K562 (cell line): Measurements from ENCODE around the gene TAF10. TPM values are rescaled to one million over a fixed set of nuclear protein-coding genes. Genes with fewer than 3 reads are reported as not detected.

Experiments
- ATAC-seq: fragments of 200-7000 bp; cut with Tn5 transposase; 3 replicates; pipeline ENCODE4 v1.9.1; 2020; ENCODE audit warnings: moderate library complexity
- BruUV-seq: library from RNA; stranded (reverse); fragments of 400-500 nt; replicated peaks from 2 replicates; lab custom pipeline; 2021; lab: Mats Ljungman, UMichigan
- CTCF ChIA-PET: fragments of 300-600 bp; formaldehyde crosslinking; extraction: SDS; loops from one replicate; lab custom pipeline; 2021; ENCODE audit warnings: low intra/inter-chr PET ratio; lab: Yijun Ruan, JAX
- POLR2A ChIA-PET: fragments of 300-600, 350-650 bp; sonication (Branson Sonifier 250); formaldehyde crosslinking; extraction: SDS; loops from one replicate; lab custom pipeline; 2021; ENCODE audit warnings: antibody characterized with exemption, inconsistent platforms; lab: Yijun Ruan, JAX
- DNase-seq, 4 experiments: peaks; one replicate each; pipeline versions ENCODE4 v3.0.0 to v3.0.0-alpha.2; 2011 to 2018; ENCODE audit warnings: low spot score in 3 of 4, mixed read lengths in 3 of 4; ENCODE audit errors: extremely low read depth in 1 of 4
- FAIRE-seq: peaks from 2 replicates; lab custom pipeline; 2011; peaks lifted over from hg19 to GRCh38; lab: Jason Lieb, UNC
- H2AFZ ChIP-seq: 2 replicates; pipeline ENCODE4 v1.6.0; 2011; ENCODE audit warnings: low read depth, low read length, control low read depth, inconsistent platforms
- H3K27ac ChIP-seq: fragments of 200-600 bp; 3 replicates; pipeline ENCODE4 v1.8.0; 2011; ENCODE audit warnings: low read depth, mild to moderate bottlenecking, control low read depth, inconsistent platforms, low read length, moderate library complexity, mixed read lengths; ENCODE audit errors: extremely low read depth
- H3K27me3 ChIP-seq, 2 experiments: fragments of 300-600 bp in 1 of 2; 2 replicates in 1 of 2; 3 replicates in 1 of 2; pipeline versions ENCODE4 v1.6.0 to v1.8.0; 2011; ENCODE audit warnings: inconsistent platforms in 2 of 2, low read length in 2 of 2, mild to moderate bottlenecking in 1 of 2, mixed read lengths in 1 of 2, moderate library complexity in 1 of 2; ENCODE audit not compliant: control insufficient read depth in 2 of 2, insufficient read depth in 2 of 2
- H3K36me3 ChIP-seq: fragments of 300-600 bp; 3 replicates; pipeline ENCODE4 v1.8.0; 2011; ENCODE audit warnings: mild to moderate bottlenecking, low read length, inconsistent platforms; ENCODE audit not compliant: control insufficient read depth, insufficient read depth
- H3K4me1 ChIP-seq, 2 experiments: fragments of 200-600 bp in 1 of 2; replicated peaks in 1 of 2; 2 replicates in 1 of 2; 3 replicates in 1 of 2; pipeline versions ENCODE4 v1.5.1 to v1.8.0; 2011; ENCODE audit warnings: inconsistent platforms in 2 of 2, low read length in 2 of 2, mild to moderate bottlenecking in 1 of 2, mixed read lengths in 1 of 2, moderate library complexity in 1 of 2; ENCODE audit not compliant: control insufficient read depth in 2 of 2, insufficient read depth in 2 of 2
- H3K4me2 ChIP-seq: 2 replicates; pipeline ENCODE4 v1.6.1; 2011; ENCODE audit warnings: low read length, control low read depth, inconsistent platforms, mixed read lengths; ENCODE audit not compliant: insufficient read depth
- H3K4me3 ChIP-seq: fragments of 200-600 bp; sonication (generic), shearing (Covaris generic); 2 replicates; pipeline ENCODE4 v1.5.1; 2016; ENCODE audit warnings: control low read depth, inconsistent platforms
- H3K79me2 ChIP-seq: fragments of 200-600 bp; 3 replicates; pipeline ENCODE4 v1.8.0; 2011; ENCODE audit warnings: low read length, inconsistent platforms; ENCODE audit not compliant: control insufficient read depth, insufficient read depth
- H3K9ac ChIP-seq, 2 experiments: 2 replicates each; pipeline versions ENCODE4 v1.6.0 to v1.6.1; 2011; ENCODE audit warnings: low read depth in 2 of 2, low read length in 2 of 2, control low read depth in 1 of 2, inconsistent platforms in 1 of 2, mild to moderate bottlenecking in 1 of 2, mixed read lengths in 1 of 2; ENCODE audit not compliant: insufficient read depth in 1 of 2
- H3K9me1 ChIP-seq: one replicate; pipeline ENCODE4 v1.6.0; 2011; ENCODE audit warnings: inconsistent platforms, mild to moderate bottlenecking, low read length, moderate library complexity; ENCODE audit not compliant: control insufficient read depth, insufficient read depth
- H3K9me3 ChIP-seq: replicated peaks from 2 replicates; pipeline ENCODE4 v1.5.1; 2011; ENCODE audit warnings: low read depth, low read length, inconsistent platforms; ENCODE audit not compliant: control insufficient read depth, insufficient read depth
- H4K20me1 ChIP-seq: replicated peaks from 2 replicates; pipeline ENCODE4 v1.6.1; 2011; ENCODE audit warnings: low read length, inconsistent platforms, mixed read lengths; ENCODE audit not compliant: control insufficient read depth, insufficient read depth
- ARID1B ChIP-seq: fragments of 450-650 bp; IDR thresholded peaks from 2 replicates; pipeline ENCODE4 v1.6.1; 2016; ENCODE audit warnings: antibody characterized with exemption, mild to moderate bottlenecking, inconsistent platforms
- BCL6 ChIP-seq: fragments of 250-450 bp; sonication (Bioruptor Pico); IDR thresholded peaks from 2 replicates; pipeline ENCODE4 v1.4.0; 2020
- CBX5 ChIP-seq: IDR thresholded peaks from 2 replicates; pipeline ENCODE4 v1.6.1; 2014; ENCODE audit warnings: low read depth, borderline replicate concordance
- ESRRA ChIP-seq: fragments of 450-650 bp; IDR thresholded peaks from 2 replicates; pipeline ENCODE4 v1.6.1; 2014; ENCODE audit warnings: low read depth, mild to moderate bottlenecking, moderate library complexity, borderline replicate concordance
- HNRNPH1 ChIP-seq: fragments of 200-400 bp; formaldehyde crosslinking; optimal IDR thresholded peaks from 2 replicates; pipeline ENCODE3; 2017; ENCODE audit warnings: low read depth, mild to moderate bottlenecking, low read length, moderate library complexity
- IFI16 ChIP-seq: fragments of 250-450 bp; sonication (Bioruptor Pico); IDR thresholded peaks from 2 replicates; pipeline ENCODE4 v2.1.2; 2022; ENCODE audit warnings: mild to moderate bottlenecking, inconsistent platforms
- LARP7 ChIP-seq: fragments of 450-650 bp; IDR thresholded peaks from 2 replicates; pipeline ENCODE4 v1.6.1; 2016
- MAZ ChIP-seq, 2 experiments: fragments of 450-650 bp in 1 of 2; sonication (generic) in 1 of 2; formaldehyde crosslinking; IDR thresholded peaks in 1 of 2; conservative IDR thresholded peaks in 1 of 2; 2 replicates each; pipeline versions ENCODE4 v1.4.0 to v1.5.0; 2020; ENCODE audit warnings: mild to moderate bottlenecking in 1 of 2, missing genetic modification reagents in 1 of 2
- PHF8 ChIP-seq: fragments of 200-600 bp; sonication (generic); IDR thresholded peaks from 2 replicates; pipeline ENCODE4 v1.6.1; 2012; ENCODE audit warnings: mixed run types, mild to moderate bottlenecking, inconsistent platforms, low read length, moderate library complexity, borderline replicate concordance
- SMARCA5 ChIP-seq: fragments of 450-650 bp; IDR thresholded peaks from 2 replicates; pipeline ENCODE4 v1.6.1; 2016
- TFAM ChIP-seq: fragments of 250-450 bp; sonication (Bioruptor Pico); conservative IDR thresholded peaks from 2 replicates; pipeline ENCODE4 v1.5.0; 2021; ENCODE audit warnings: mild to moderate bottlenecking, moderate library complexity
- U2AF1 ChIP-seq: fragments of 200-400 bp; formaldehyde crosslinking; optimal IDR thresholded peaks from 2 replicates; pipeline ENCODE3; 2017; ENCODE audit warnings: mild to moderate bottlenecking, low read depth, low read length, moderate library complexity
- WGBS: fragments of 100-300 bp; shearing (Covaris generic); methylation state at CpG from one replicate; pipeline ENCODE4 v1.1.6; 2016; ENCODE audit warnings: low coverage, mixed read lengths; ENCODE audit not compliant: insufficient coverage; ENCODE audit errors: missing lambda C conversion rate; 5-methylcytosine and 5-hydroxymethylcytosine counted together
- in situ Hi-C: fragments of 300-500 bp; cut with MboI; formaldehyde crosslinking; loops from 4 replicates; pipeline ENCODE4 v1.15.0; 2018; ENCODE audit warnings: inconsistent platforms, mixed read lengths
- intact Hi-C: fragments of 100-400 bp; cut with micrococcal nuclease; formaldehyde crosslinking; loops from 2 replicates; pipeline ENCODE4 v1.14.2; 2022
- polyA plus RNA-seq, 8 experiments: library from polyadenylated mRNA; depleted of rRNA in 4 of 8; stranded (reverse) in 5 of 8; unstranded in 3 of 8; fragments of >200 nt; fragmentation: Nextera tagmentation in 2 of 8; fragmentation: Illumina TruSeq in 1 of 8; extraction: Ambion mirVana in 2 of 8; extraction: Trizol in 1 of 8; gene quantifications; 2 replicates each; pipeline versions ENCODE4 v1.2.1 to v1.2.3, GENCODE V29; 2011 to 2014; ENCODE audit warnings: inconsistent platforms in 1 of 8, missing spikeins in 1 of 8
- total RNA-seq, 7 experiments: library from RNA; depleted of rRNA in 6 of 7; stranded (reverse); fragments of >200 nt in 6 of 7; fragmentation: Illumina TruSeq in 2 of 7; extraction: Trizol in 2 of 7; gene quantifications; 2 replicates each; pipeline versions ENCODE4 v1.2.1 to v1.2.3, GENCODE V29; 2011 to 2021; ENCODE audit warnings: low replicate concordance in 1 of 7
- TF ChIP-seq, protein P1 (sequence below): fragments of 250-450 bp; sonication (Bioruptor Pico); IDR thresholded peaks from 2 replicates; pipeline ENCODE4 v1.8.0; 2021; ENCODE audit warnings: mild to moderate bottlenecking, moderate library complexity
- TF ChIP-seq, protein P2 (sequence below): sonication (generic); formaldehyde crosslinking; IDR thresholded peaks from 2 replicates; pipeline ENCODE4 v1.8.0; 2022; ENCODE audit warnings: mild to moderate bottlenecking, missing genetic modification reagents
- TF ChIP-seq, protein P3 (sequence below): fragments of 450-650 bp; IDR thresholded peaks from 2 replicates; pipeline ENCODE4 v1.6.1; 2018; ENCODE audit warnings: mild to moderate bottlenecking, low read depth; ENCODE audit not compliant: partially characterized antibody
- TF ChIP-seq, protein P4 (sequence below): IDR thresholded peaks from 2 replicates; pipeline ENCODE4 v1.6.1; 2011; ENCODE audit warnings: borderline replicate concordance, low read depth, mild to moderate bottlenecking, moderate library complexity, low read length; ENCODE audit not compliant: insufficient read depth, poor library complexity, severe bottlenecking

TAF10 gene
- total and polyA plus RNA-seq, 9 of the 15 experiments (the other 6 are each of a cell fraction or from before 2014, with no cell fraction given), result 19.5 to 197 (median 121) TPM

DNA sequence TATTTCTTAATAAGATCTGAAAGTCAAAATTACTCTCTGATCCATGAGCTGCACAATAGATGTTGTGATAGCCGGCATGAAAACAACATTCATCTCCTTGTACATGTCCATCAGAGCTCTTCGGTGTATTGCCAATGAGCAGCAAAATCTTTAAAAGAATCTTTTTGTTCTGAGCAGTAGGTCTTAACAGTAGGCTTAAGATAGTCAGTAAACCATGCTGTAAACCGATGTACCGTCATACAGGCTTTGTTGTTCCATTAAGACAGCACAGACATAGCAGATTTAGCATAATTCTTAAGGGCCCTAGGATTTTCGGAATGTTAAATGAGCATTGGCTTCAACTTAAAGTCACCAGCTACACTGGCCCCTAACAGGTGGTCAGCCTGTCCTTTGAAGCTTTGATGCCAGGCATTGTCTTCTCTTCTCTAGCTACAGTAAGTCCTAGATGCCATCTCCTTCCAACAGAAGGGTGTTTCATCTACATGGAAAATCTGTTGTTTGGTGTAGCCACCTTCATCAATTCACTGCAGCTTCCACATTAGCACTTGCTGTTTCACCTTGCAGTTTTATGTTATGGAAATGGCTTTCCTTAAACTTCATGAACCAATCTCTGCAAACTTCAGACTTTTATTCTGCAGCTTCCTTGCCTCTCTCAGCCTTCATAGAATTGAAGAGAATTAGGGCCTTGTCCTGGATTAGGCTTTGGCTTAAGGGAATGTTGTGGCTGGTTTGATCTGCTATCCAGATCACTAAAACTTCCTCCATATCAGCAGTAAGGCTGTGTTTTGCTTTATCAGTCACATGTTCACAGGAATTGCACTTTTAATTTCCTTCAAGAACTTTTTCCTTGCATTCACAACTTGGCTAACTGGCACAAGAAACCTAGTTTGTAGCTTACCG, 37.0 kb downstream of the TAF10 start:
- H3K9ac ChIP-seq, result no peak overlapping the region
- no TSS peak for BruUV-seq
- H3K9me3 ChIP-seq, result no peaks in the 10 kb centered on the region
- H3K79me2 ChIP-seq, result no peaks in the 10 kb centered on the region
- DNase-seq (no peak), ATAC-seq (no peak), FAIRE-seq (no peak)
- in situ Hi-C loops (no loop called here), intact Hi-C loops (no loop called here)
- H3K27ac ChIP-seq, result no peak overlapping the region
- no peaks in the 10 kb centered on the region for H4K20me1 ChIP-seq
- ChIA-PET POLR2A (interaction anchor here (0.6 to 1.8 kb wide), 3 partner anchors 12 to 28 kb away, joined by 3 to 8 read pairs (median 4); no protein-coding TSS in a partner anchor), CTCF (no interaction called here)
- H3K4me3 ChIP-seq, result no peak overlapping the region
- H3K4me2 ChIP-seq, result no peak overlapping the region
- H3K27me3 ChIP-seq, result no peaks in the 10 kb centered on the region
- peaks cover 3% of the 10 kb centered on the region for H3K9me1 ChIP-seq
- WGBS, result 75% methylated on average over 6 of the region's 6 CpGs
- no peak overlapping the region for H2AFZ ChIP-seq
- no peaks in the 10 kb centered on the region for H3K36me3 ChIP-seq
- H3K4me1 ChIP-seq, result peaks cover 13 to 15% of the 10 kb centered on the region in 2 experiments
- no peak for TF ChIP-seq IFI16 (CRISPR knock-in tag)
- TF ChIP-seq, protein P1, sequence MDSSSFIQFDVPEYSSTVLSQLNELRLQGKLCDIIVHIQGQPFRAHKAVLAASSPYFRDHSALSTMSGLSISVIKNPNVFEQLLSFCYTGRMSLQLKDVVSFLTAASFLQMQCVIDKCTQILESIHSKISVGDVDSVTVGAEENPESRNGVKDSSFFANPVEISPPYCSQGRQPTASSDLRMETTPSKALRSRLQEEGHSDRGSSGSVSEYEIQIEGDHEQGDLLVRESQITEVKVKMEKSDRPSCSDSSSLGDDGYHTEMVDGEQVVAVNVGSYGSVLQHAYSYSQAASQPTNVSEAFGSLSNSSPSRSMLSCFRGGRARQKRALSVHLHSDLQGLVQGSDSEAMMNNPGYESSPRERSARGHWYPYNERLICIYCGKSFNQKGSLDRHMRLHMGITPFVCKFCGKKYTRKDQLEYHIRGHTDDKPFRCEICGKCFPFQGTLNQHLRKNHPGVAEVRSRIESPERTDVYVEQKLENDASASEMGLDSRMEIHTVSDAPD (CRISPR knock-in tag), result no peak
- TF ChIP-seq, protein P2, sequence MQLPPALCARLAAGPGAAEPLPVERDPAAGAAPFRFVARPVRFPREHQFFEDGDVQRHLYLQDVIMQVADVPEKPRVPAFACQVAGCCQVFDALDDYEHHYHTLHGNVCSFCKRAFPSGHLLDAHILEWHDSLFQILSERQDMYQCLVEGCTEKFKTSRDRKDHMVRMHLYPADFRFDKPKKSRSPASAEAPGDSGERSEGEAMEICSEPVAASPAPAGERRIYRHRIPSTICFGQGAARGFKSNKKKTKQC (CRISPR knock-in tag), result no peak
- TF ChIP-seq BCL6, result no peak
- no peak for TF ChIP-seq HNRNPH1
- TF ChIP-seq LARP7, result no peak
- no peak for TF ChIP-seq ESRRA
- TF ChIP-seq ARID1B, result no peak
- TF ChIP-seq SMARCA5, result no peak
- TF ChIP-seq, protein P3, sequence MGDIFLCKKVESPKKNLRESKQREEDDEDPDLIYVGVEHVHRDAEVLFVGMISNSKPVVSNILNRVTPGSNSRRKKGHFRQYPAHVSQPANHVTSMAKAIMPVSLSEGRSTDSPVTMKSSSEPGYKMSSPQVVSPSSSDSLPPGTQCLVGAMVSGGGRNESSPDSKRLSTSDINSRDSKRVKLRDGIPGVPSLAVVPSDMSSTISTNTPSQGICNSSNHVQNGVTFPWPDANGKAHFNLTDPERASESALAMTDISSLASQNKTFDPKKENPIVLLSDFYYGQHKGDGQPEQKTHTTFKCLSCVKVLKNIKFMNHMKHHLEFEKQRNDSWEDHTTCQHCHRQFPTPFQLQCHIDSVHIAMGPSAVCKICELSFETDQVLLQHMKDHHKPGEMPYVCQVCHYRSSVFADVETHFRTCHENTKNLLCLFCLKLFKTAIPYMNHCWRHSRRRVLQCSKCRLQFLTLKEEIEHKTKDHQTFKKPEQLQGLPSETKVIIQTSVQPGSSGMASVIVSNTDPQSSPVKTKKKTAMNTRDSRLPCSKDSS, result no peak
- TF ChIP-seq CBX5, result no peak
- TF ChIP-seq MAZ (CRISPR knock-in tag; conservative IDR thresholded peaks at IDR 0.05 in 1 of 2, IDR thresholded peaks at IDR 0.05 in 1 of 2), result no peak
- TF ChIP-seq TFAM, result no peak
- TF ChIP-seq U2AF1, result no peak
- TF ChIP-seq, protein P4, sequence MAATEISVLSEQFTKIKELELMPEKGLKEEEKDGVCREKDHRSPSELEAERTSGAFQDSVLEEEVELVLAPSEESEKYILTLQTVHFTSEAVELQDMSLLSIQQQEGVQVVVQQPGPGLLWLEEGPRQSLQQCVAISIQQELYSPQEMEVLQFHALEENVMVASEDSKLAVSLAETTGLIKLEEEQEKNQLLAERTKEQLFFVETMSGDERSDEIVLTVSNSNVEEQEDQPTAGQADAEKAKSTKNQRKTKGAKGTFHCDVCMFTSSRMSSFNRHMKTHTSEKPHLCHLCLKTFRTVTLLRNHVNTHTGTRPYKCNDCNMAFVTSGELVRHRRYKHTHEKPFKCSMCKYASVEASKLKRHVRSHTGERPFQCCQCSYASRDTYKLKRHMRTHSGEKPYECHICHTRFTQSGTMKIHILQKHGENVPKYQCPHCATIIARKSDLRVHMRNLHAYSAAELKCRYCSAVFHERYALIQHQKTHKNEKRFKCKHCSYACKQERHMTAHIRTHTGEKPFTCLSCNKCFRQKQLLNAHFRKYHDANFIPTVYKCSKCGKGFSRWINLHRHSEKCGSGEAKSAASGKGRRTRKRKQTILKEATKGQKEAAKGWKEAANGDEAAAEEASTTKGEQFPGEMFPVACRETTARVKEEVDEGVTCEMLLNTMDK, result no peak
- TF ChIP-seq PHF8, result no peak
